HPDE6-E6E7 (cell line): ENCODE measurements around the gene ALX3.

ENCODE experiments used
- DNase-seq: peaks from one replicate; pipeline ENCODE4 v3.0.0; 2011; ENCODE audit warnings: missing footprints; ENCODE audit errors: extremely low spot score

The ALX3 gene

GRCh38 chr1:110065841-110066240, 4.6 kb downstream of the ALX3 start:
- no peak for DNase-seq

- no peak for DNase-seq
Measured at GRCh38 chr1:110064576-110065337, 5.7 kb downstream of the ALX3 start.

GRCh38 chr1:110063781-110064180, 6.7 kb downstream of the ALX3 start:
- no peak for DNase-seq

- no peak for DNase-seq
Measured at GRCh38 chr1:110062612-110063011, 7.9 kb downstream of the ALX3 start.

- no peak for DNase-seq
Measured at GRCh38 chr1:110061341-110061740, 9.1 kb downstream of the ALX3 start.

- no peak for DNase-seq
Measured at GRCh38 chr1:110060662-110061060, 9.8 kb downstream of the ALX3 start.

GRCh38 chr1:110060034-110060661, 10.3 kb downstream of the ALX3 start:
- DNase-seq, result peak; percentile 38

GRCh38 chr1:110059133-110059863, 11.2 kb downstream of the ALX3 start:
- DNase-seq, result no peak

GRCh38 chr1:110058591-110058990, 11.9 kb downstream of the ALX3 start:
- no peak for DNase-seq

- DNase-seq, result no peak
Measured at GRCh38 chr1:110057963-110058518, 12.4 kb downstream of the ALX3 start.

GRCh38 chr1:110056776-110057175, 13.7 kb downstream of the ALX3 start:
- DNase-seq, result no peak

- no peak for DNase-seq
Measured at GRCh38 chr1:110056285-110056683, 14.2 kb downstream of the ALX3 start.

- no peak for DNase-seq
Measured at GRCh38 chr1:110055493-110056284, 14.8 kb downstream of the ALX3 start.

GRCh38 chr1:110053552-110054428, 16.7 kb downstream of the ALX3 start:
- DNase-seq, result peak; percentile 37

- no peak for DNase-seq
Measured at GRCh38 chr1:110051262-110051648, 19.2 kb downstream of the ALX3 start.

- DNase-seq, result no peak
Measured at GRCh38 chr1:110050602-110051261, 19.7 kb downstream of the ALX3 start.

- DNase-seq, result no peak
Measured at GRCh38 chr1:110049801-110050601, 20.5 kb downstream of the ALX3 start.

- DNase-seq, result no peak
Measured at GRCh38 chr1:110048923-110049601, 21.4 kb downstream of the ALX3 start.

GRCh38 chr1:110048240-110048639, 22.2 kb downstream of the ALX3 start:
- DNase-seq, result no peak
